H9 (cell line): Measurements from ENCODE around the gene CRYGN. TPM values are rescaled to one million over a fixed set of nuclear protein-coding genes. Genes with fewer than 3 reads are reported as not detected.

Source experiments
- DNase-seq: peaks from one replicate; pipeline ENCODE4 v3.0.0-alpha.2; 2017
- H2AFZ ChIP-seq: one replicate; pipeline ENCODE4 v1.6.1; 2013; ENCODE audit warnings: mild to moderate bottlenecking, low read length, control low read depth, moderate library complexity
- H2AK5ac ChIP-seq: 2 replicates; pipeline ENCODE4 v1.6.1; 2013; ENCODE audit warnings: low read length, control low read depth, mixed read lengths; ENCODE audit not compliant: insufficient read length
- H2BK120ac ChIP-seq: one replicate; pipeline ENCODE4 v1.6.1; 2013; ENCODE audit warnings: low read depth, mild to moderate bottlenecking, low read length, control low read depth, inconsistent platforms; ENCODE audit not compliant: poor library complexity, severe bottlenecking
- H2BK12ac ChIP-seq: 2 replicates; pipeline ENCODE4 v1.6.1; 2013; ENCODE audit warnings: low read length, control low read depth, mixed read lengths, low read depth; ENCODE audit not compliant: insufficient read length
- H2BK15ac ChIP-seq: 2 replicates; pipeline ENCODE4 v1.6.1; 2013; ENCODE audit warnings: low read depth, low read length, control low read depth
- H2BK20ac ChIP-seq: one replicate; pipeline ENCODE4 v1.6.1; 2013; ENCODE audit warnings: low read depth, mild to moderate bottlenecking, low read length, control low read depth, inconsistent platforms; ENCODE audit not compliant: poor library complexity, severe bottlenecking
- H2BK5ac ChIP-seq: 2 replicates; pipeline ENCODE4 v1.6.1; 2013; ENCODE audit warnings: low read length, control low read depth, mixed read lengths; ENCODE audit not compliant: insufficient read length
- H3K14ac ChIP-seq: 2 replicates; pipeline ENCODE4 v1.6.1; 2013; ENCODE audit warnings: low read length, control low read depth; ENCODE audit not compliant: insufficient read depth
- H3K18ac ChIP-seq: 2 replicates; pipeline ENCODE4 v1.6.1; 2013; ENCODE audit warnings: low read depth, mild to moderate bottlenecking, mixed read lengths, low read length, control low read depth; ENCODE audit not compliant: insufficient read length
- H3K23ac ChIP-seq: 2 replicates; pipeline ENCODE4 v1.6.1; 2013; ENCODE audit warnings: low read length, control low read depth, mixed read lengths, low read depth; ENCODE audit not compliant: insufficient read length
- H3K23me2 ChIP-seq: 2 replicates; pipeline ENCODE4 v1.6.1; 2013; ENCODE audit warnings: low read depth, mild to moderate bottlenecking, mixed read lengths, low read length, control low read depth; ENCODE audit not compliant: insufficient read length, poor library complexity, severe bottlenecking
- H3K27ac ChIP-seq: 2 replicates; pipeline ENCODE4 v1.5.1; 2013; ENCODE audit warnings: low read length, control low read depth, mixed read lengths, low read depth; ENCODE audit not compliant: insufficient read length
- H3K27me3 ChIP-seq: 2 replicates; pipeline ENCODE4 v1.6.1; 2013; ENCODE audit warnings: low read length, control low read depth, inconsistent platforms; ENCODE audit not compliant: insufficient read depth
- H3K4ac ChIP-seq: 2 replicates; pipeline ENCODE4 v1.6.1; 2013; ENCODE audit warnings: low read depth, mild to moderate bottlenecking, control low read depth, inconsistent platforms, low read length, moderate library complexity
- H3K4me1 ChIP-seq: 2 replicates; pipeline ENCODE4 v1.6.1; 2013; ENCODE audit warnings: low read length, control low read depth, inconsistent platforms; ENCODE audit not compliant: insufficient read depth
- H3K4me2 ChIP-seq: 2 replicates; pipeline ENCODE4 v1.6.1; 2013; ENCODE audit warnings: low read length, control low read depth, mixed read lengths; ENCODE audit not compliant: insufficient read length, insufficient read depth
- H3K56ac ChIP-seq: 2 replicates; pipeline ENCODE4 v1.6.1; 2013; ENCODE audit warnings: low read depth, mild to moderate bottlenecking, mixed read lengths, low read length, control low read depth; ENCODE audit not compliant: insufficient read length
- H3K79me1 ChIP-seq: 2 replicates; pipeline ENCODE4 v1.6.1; 2013; ENCODE audit warnings: low read depth, mild to moderate bottlenecking, moderate library complexity, low read length, control low read depth, inconsistent platforms; ENCODE audit not compliant: insufficient read depth, poor library complexity, severe bottlenecking
- H3K79me2 ChIP-seq: 2 replicates; pipeline ENCODE4 v1.6.1; 2013; ENCODE audit warnings: low read length, control low read depth, inconsistent platforms; ENCODE audit not compliant: insufficient read depth
- H3K9ac ChIP-seq: 2 replicates; pipeline ENCODE4 v1.6.1; 2013; ENCODE audit warnings: low read length, control low read depth, mixed read lengths; ENCODE audit not compliant: insufficient read length; ENCODE audit errors: extremely low read depth
- H3K9me3 ChIP-seq: one replicate; pipeline ENCODE4 v1.6.1; 2013; ENCODE audit warnings: low read depth, low read length, inconsistent platforms; ENCODE audit not compliant: control insufficient read depth
- H3T11ph ChIP-seq: one replicate; pipeline ENCODE4 v1.6.1; 2013; ENCODE audit warnings: mild to moderate bottlenecking, low read length, control low read depth, inconsistent platforms
- H4K20me1 ChIP-seq: one replicate; pipeline ENCODE4 v1.6.1; 2013; ENCODE audit not compliant: control insufficient read depth, insufficient read length, insufficient read depth
- H4K5ac ChIP-seq: 2 replicates; pipeline ENCODE4 v1.6.1; 2013; ENCODE audit warnings: low read depth, mild to moderate bottlenecking, mixed read lengths, low read length, control low read depth; ENCODE audit not compliant: insufficient read length
- H4K8ac ChIP-seq: replicated peaks from 2 replicates; pipeline ENCODE4 v1.6.1; 2013; ENCODE audit warnings: low read length, control low read depth, mixed read lengths, low read depth; ENCODE audit not compliant: insufficient read length
- H4K91ac ChIP-seq: 2 replicates; pipeline ENCODE4 v1.6.1; 2013; ENCODE audit warnings: low read depth, mild to moderate bottlenecking, moderate library complexity, mixed read lengths, low read length, control low read depth; ENCODE audit not compliant: insufficient read length
- H3K27ac Mint-ChIP-seq, 3 experiments: 2 replicates in 2 of 3; 3 replicates in 1 of 3; pipeline ENCODE4 v1.8.0; 2020 to 2021; ENCODE audit warnings: mixed read lengths in 3 of 3, mild to moderate bottlenecking in 1 of 3, moderate library complexity in 1 of 3
- H3K27me3 Mint-ChIP-seq: 2 replicates; pipeline ENCODE4 v1.8.0; 2021; ENCODE audit warnings: low read depth, mild to moderate bottlenecking, moderate library complexity, mixed read lengths
- H3K36me3 Mint-ChIP-seq, 3 experiments: 2 replicates in 2 of 3; 3 replicates in 1 of 3; pipeline ENCODE4 v1.8.0; 2020 to 2021; ENCODE audit warnings: low read depth in 3 of 3, mixed read lengths in 3 of 3; ENCODE audit not compliant: insufficient read depth in 1 of 3
- H3K4me1 Mint-ChIP-seq, 2 experiments: 2 replicates each; pipeline ENCODE4 v1.8.0; 2020; ENCODE audit warnings: mixed read lengths in 2 of 2
- H3K4me3 Mint-ChIP-seq, 2 experiments: 2 replicates in 1 of 2; 3 replicates in 1 of 2; pipeline ENCODE4 v1.8.0; 2020 to 2021; ENCODE audit warnings: mild to moderate bottlenecking in 2 of 2, mixed read lengths in 2 of 2, moderate library complexity in 1 of 2
- H3K9me3 Mint-ChIP-seq, 2 experiments: 2 replicates in 1 of 2; 3 replicates in 1 of 2; pipeline ENCODE4 v1.8.0; 2020; ENCODE audit warnings: mild to moderate bottlenecking in 2 of 2, mixed read lengths in 2 of 2, moderate library complexity in 1 of 2
- WGBS: extraction: QIAGEN DNeasy Blood & Tissue Kit; methylation state at CpG from one replicate; pipeline ENCODE4 v1.1.7; 2013; ENCODE audit warnings: missing lambda C conversion rate, low lambda C conversion rate, mixed read lengths; ENCODE audit not compliant: insufficient read length; ENCODE audit errors: extremely low coverage; 5-methylcytosine and 5-hydroxymethylcytosine counted together
- total RNA-seq: library from RNA; stranded (reverse); gene quantifications from 2 replicates; pipeline ENCODE4 v1.2.1, GENCODE V29; 2021
- TF ChIP-seq, protein P1 (sequence below): fragments of 200-600 bp; sonication (generic); conservative IDR thresholded peaks from 3 replicates; pipeline ENCODE4 v1.8.0; 2021; ENCODE audit warnings: antibody characterized with exemption, mild to moderate bottlenecking

Gene CRYGN
- total RNA-seq, 1 experiment from 2014 or later, result 1.8 TPM

DNA sequence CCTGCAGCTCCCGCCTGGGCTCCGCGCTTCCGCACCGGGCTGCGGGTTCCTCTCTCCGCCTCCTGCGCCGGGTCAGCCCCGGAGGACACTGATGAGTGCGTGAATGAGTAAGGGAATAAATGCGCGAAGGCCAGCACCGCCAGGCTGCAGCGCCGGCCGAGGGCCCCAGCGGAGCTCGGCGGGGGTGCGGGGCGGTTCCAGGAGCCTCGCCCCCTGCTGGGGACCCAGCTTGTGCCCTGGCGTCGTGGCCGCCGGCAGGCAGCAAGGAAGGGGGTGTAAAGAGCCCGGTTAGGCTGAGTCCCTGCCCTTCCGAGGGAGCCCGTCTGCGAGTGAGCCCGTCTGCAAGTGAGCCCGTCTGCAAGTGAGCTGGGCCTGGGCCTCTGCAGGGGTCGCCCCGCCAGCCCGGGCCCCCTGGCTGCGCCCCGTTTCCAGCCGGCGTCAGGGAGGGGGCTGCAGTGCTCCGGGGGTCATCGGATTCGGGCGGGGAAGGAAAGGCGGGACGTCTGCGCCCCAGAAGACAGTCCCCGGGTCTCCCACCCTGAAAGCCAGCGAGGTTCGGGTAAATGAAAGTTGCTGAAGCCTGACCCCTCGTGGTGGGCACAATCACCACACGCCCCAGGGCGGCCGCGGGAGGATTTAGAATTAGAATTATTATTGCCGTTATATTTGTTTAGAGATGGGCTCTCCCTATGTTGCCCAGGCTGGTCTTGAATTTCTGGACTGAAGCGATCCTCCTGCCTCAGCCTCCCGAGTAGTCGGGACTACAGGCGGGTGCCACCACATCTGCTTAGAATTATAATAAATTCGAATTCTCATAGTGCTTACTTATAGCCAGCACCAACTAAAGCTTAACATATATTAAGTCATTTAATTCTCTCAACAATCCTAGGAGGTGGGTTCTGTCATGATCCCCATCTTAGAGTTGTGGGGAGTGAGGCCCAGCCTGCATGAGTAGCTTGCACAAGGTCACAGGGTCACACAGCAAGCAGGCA lies 8.6 kb upstream of the CRYGN start:
- no peak overlapping the region for H2BK12ac ChIP-seq
- H2BK120ac ChIP-seq, result no peak overlapping the region
- H3T11ph ChIP-seq, result no peak overlapping the region
- H3K56ac ChIP-seq, result no peak overlapping the region
- no peak overlapping the region for H3K4ac ChIP-seq
- H3K27ac ChIP-seq, result no peak overlapping the region
- no peak overlapping the region for H2AFZ ChIP-seq
- no peaks in the 10 kb centered on the region; the same call in 1 of the 2 replicates for H3K27me3 ChIP-seq
- no peaks in the 10 kb centered on the region for H3K36me3 Mint-ChIP-seq
- no peak overlapping the region for H2AK5ac ChIP-seq
- H3K27ac Mint-ChIP-seq, result no peak overlapping the region
- H3K9me3 Mint-ChIP-seq, result no peaks in the 10 kb centered on the region; a peak in 1 of 5 replicates
- peaks cover 8% of the 10 kb centered on the region for H3K23me2 ChIP-seq
- DNase-seq, result peak; percentile 79
- no peak overlapping the region for H3K18ac ChIP-seq
- no peaks in the 10 kb centered on the region for H3K79me1 ChIP-seq
- H3K27me3 Mint-ChIP-seq, result peaks cover 20% of the 10 kb centered on the region
- H3K23ac ChIP-seq, result no peak overlapping the region
- no CpG with 5 or more reads among the region's 61 CpGs for WGBS
- H4K8ac ChIP-seq, result no peak overlapping the region
- H4K5ac ChIP-seq, result no peak overlapping the region
- no peaks in the 10 kb centered on the region for H4K20me1 ChIP-seq
- H2BK5ac ChIP-seq, result no peak overlapping the region
- no peak overlapping the region for H2BK20ac ChIP-seq
- no peak overlapping the region for H3K9ac ChIP-seq
- H2BK15ac ChIP-seq, result no peak overlapping the region
- no peaks in the 10 kb centered on the region for H3K4me1 ChIP-seq
- H3K4me3 Mint-ChIP-seq, result peak overlapping the region; percentile 52 to 66; a peak in 4 of 5 replicates
- no peaks in the 10 kb centered on the region for H3K79me2 ChIP-seq
- H4K91ac ChIP-seq, result no peak overlapping the region
- H3K4me1 Mint-ChIP-seq, result peaks cover 16 to 17% of the 10 kb centered on the region in 2 experiments
- TF ChIP-seq, protein P1, sequence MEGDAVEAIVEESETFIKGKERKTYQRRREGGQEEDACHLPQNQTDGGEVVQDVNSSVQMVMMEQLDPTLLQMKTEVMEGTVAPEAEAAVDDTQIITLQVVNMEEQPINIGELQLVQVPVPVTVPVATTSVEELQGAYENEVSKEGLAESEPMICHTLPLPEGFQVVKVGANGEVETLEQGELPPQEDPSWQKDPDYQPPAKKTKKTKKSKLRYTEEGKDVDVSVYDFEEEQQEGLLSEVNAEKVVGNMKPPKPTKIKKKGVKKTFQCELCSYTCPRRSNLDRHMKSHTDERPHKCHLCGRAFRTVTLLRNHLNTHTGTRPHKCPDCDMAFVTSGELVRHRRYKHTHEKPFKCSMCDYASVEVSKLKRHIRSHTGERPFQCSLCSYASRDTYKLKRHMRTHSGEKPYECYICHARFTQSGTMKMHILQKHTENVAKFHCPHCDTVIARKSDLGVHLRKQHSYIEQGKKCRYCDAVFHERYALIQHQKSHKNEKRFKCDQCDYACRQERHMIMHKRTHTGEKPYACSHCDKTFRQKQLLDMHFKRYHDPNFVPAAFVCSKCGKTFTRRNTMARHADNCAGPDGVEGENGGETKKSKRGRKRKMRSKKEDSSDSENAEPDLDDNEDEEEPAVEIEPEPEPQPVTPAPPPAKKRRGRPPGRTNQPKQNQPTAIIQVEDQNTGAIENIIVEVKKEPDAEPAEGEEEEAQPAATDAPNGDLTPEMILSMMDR, result peak; percentile 92
- no peaks in the 10 kb centered on the region for H3K9me3 ChIP-seq
- no peak overlapping the region; the same call in 1 of the 2 replicates for H3K14ac ChIP-seq
- H3K4me2 ChIP-seq, result peak overlapping the region; percentile 54
